Colon (tissue), 2 donors: ENCODE results near the gene B3GALT5.
"Not testable (repeated sequence)": the region's sequence is repeated elsewhere in the genome, so short reads cannot be mapped to it uniquely, and the experiment has no call there.

Experiments used
- FAIRE-seq: peaks from 2 replicates; lab custom pipeline; 2012; peaks lifted over from hg19 to GRCh38; lab: Jason Lieb, UNC
- donor health status: control.
- donor health status: control.

Gene B3GALT5

DNA sequence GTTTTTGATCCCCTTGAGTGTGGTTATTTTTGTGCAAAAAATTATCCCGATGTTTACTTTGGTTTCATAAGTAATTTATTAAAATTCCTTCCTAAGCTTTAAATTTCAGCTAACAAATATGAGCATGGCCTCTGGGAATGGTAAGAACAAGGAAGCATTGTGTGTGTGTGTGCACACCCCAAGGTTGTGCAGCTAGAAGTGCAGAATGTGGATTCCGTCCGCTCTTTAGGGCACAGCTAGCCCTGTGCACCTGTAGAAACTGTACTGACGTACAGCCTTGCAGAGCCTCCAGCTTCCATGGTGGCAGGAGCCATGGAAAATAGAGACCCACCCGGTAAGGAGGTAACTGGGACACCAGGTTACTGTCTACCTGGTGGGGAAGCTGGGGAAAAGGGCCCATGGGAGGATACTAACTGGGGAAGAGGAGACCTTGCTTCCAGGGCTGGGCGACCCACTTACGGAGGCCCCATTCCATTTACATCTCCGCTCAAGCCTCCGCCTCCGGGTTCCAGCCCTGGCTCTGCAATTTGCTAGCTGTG is 54.7 kb downstream of the B3GALT5 start:
- no peak for FAIRE-seq

DNA sequence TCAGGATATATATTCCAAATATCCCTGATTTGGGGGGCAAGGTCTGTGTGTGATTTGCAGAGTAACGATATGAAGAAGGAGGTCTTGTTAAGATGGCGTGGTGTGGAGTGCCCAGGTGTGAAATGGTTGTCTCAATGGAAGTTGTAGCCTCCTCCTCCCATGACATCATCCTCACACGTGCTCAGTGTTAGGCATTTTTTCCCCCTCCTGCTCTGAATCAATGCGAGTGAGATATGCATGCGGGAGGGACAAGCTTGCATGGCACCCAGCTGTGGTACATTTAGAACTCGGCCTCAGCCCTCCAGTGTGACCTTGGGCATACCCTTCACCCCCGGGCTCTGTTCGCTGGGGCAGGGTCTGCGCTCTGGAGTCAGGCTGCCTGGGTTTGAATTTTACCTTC is 55.6 kb downstream of the B3GALT5 start:
- no peak for FAIRE-seq

DNA sequence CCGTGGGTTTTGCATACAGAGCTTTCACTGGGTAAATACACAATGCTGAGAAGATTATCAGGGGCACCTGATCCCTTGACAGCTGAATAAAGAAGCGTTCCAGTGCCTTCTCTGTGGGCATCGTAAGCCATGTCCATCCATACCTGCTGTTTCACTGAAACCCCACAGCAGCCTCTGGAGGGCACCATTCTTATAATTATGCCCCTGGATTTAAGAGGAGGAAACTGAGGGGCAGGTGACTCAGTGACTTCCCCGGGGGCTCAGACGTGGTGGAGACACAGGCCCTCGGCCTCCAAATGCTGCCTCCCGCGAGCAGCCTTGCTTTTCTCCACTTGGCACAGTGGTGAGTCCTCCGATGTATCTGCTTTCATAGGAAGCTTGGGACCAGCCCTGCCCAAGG is 56.7 kb downstream of the B3GALT5 start:
- FAIRE-seq: no peak

DNA sequence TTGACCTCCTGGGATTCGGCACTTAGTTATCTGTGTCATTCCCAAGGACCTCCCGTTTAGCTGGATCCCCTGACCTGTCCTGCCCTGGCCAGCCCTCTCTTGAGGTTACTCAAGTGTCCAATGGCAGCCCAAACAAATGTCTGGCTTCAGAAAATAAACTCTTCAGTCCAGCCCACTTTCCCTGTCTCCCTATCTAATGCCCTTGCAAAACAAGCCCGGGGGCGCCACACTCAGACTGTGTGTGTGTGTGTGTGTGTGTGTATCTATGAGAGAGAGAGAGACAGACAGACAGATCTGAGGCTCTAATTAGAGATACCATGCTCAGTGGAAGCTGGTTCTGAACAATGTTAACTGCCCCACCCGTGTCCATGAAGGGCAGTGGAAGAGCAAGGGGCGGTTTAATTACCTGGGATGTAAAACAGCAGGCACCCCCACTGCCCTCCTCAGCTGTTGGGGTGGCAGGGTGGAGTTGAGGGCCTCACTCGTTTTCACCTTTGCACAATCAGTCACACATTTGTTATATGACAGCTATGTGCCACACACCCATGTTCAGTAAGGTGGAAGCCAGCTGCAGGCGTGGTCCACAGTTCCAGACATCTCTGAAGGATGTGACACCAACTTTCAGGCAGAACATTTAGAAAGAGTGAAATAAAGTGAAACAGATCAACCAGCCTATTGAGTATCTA is 57.4 kb downstream of the B3GALT5 start:
- no peak for FAIRE-seq

DNA sequence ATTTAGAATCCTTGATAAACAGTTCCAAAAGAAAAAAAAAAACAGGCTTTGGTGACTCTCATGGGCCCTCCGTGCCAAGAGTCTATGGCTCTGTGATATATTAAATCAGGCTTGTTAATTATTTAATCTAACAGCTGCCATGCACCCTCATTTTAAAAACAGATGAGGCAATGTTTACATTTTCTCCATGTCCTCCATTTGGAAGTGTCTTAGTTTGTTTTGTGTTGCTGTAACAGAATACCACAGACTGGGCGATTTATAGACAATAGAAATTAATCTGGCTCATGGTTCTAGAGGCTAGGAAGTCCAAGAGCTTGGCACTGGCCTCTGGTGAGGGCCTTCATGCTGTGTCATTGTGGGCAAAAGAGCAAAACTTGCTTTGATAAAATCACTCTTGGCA is 58.0 kb downstream of the B3GALT5 start:
- no peak for FAIRE-seq

DNA sequence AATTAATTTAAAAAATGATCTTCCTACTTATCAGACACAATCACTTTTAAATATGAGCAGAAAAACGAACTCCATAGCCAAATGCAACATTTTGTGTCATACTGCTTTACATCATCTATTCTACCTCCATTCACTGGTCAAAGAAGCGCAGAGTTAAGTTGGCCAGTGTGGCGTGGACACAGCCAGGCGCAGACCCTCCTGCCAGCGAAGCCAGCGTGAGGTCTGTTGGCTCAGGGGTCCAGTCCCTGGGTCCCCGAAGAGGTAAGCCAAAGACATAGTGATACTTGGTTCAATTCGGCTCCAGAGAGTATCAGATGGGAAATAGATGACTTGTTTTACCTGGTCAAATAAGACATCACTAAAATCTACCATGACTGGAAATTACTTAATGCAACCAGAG is 59.2 kb downstream of the B3GALT5 start:
- FAIRE-seq: no peak

DNA sequence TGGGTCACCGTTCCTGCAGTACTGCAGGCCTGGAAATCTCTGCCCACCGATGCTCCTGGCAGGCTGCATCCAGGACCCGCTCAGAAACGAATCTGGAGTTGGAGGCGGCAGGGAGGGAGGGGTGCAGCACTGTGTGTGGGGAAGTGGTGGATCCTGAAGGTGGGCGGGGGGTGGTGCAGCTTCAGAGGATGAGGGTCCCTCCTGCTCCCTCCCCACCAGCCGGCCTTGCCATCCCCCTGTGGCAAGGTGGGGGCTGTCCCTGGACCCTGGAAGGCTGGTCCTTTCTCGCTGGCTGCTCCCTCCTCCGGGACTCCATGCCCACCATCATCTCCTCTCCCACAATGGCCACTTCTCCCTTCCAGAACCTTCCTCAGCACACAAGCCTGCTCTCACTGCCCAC is 60.4 kb downstream of the B3GALT5 start:
- no peak for FAIRE-seq

DNA sequence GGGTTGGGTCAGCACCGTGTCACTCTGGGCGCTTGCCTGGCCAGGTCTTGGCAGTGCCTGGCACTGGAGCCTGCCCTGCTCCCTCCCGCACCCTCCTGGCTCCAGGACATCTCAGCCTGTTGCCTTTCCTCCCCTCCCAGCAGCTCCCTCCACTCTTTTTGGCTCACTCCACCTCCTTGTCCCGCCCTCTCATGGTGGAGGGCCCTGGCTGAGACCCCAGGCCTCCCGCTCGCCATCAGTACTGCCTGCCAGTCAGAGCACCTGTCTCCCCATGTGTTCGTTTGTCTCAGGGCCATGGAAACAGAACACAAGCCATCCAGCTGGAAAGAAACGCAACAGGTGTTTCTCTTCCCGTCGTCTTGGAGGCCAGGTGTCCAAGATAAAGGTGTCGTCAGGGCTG is 61.0 kb downstream of the B3GALT5 start:
- no peak for FAIRE-seq

DNA sequence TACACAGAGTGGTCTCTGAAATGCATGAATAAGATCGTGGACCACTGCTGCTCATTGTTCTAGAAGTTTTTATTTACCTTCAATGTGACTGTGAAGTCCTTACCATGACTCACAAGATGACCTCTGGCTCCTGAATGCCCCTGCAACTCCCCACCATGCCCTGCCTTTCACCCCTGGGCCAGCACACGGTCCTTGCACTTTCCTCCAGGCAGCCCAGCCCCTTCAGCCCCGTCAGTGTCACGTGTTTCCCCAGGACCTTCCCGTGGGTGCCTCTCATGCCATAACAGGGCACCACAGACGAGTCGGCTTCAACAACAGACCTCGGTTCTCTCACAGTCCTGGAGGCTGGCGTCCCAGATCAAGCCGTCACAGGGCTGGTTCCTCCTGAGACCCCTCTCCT is 62.1 kb downstream of the B3GALT5 start:
- FAIRE-seq: no peak

DNA sequence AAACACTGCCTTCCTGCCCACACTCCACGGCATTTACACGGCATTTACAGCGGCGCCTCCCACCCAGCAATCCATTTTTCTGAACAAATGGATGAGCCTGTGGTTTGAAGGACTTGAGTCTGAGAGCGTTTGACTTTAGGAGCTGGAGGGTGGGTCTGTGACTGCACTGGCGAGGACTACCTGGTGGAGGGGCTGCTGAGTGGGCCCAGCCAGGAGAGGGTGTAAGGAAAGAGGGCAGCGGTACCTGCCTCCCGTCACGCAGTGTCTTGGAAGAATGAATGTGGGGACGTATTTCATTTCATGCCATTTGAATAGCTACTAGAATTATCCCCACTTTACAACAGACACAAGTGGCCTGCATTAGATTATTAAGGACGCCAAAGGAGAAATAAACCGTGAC is 62.9 kb downstream of the B3GALT5 start:
- no peak for FAIRE-seq

DNA sequence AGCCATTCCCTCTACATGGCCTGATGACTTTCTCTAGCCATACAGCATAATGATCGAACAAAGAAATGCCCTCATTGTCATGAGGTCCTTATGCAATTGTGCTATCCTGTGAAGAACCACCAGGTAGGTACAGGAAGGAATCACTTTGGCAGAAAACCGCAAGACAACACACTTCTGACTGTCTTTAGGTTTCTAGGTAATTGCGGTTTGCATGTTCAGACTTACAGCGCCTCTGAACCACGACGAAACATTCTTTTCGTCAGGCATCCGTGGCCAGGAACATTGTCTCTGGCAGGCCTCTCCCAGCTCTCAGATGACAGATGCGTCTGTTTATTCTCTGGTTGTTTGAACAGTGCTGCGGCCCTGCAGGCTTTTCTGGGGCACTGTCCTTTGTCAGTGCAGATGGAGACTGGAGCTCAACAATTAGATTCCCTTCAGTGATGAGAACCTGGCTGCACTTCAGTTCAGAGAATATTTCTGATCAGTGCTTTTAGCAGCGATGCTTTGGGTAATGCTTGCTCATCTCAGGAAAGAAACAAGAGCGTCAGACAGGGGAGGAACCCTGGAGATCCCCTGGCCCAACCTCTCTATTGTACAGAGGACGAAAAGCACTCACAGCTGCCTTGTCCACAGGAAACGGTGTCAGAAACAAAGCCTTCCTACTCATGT is 63.4 kb downstream of the B3GALT5 start:
- no peak for FAIRE-seq

DNA sequence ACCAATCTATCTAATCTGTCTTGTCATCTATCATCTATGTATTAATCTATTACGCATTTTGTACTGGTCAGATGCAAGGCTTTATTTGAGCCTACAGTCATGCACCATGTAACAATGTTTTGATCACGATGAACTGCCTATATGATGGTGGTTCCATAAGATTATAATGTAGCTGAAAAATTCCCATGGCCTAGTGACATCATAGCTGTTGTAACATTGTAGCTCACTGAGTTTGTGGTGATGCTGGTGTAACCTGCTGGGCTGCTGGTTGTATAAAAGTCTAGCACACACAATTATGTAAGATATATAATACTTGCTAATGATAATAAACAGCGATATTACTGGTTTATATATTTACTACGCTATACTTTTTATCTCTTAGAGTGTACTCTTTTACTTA is 67.5 kb downstream of the B3GALT5 start:
- FAIRE-seq: no peak

DNA sequence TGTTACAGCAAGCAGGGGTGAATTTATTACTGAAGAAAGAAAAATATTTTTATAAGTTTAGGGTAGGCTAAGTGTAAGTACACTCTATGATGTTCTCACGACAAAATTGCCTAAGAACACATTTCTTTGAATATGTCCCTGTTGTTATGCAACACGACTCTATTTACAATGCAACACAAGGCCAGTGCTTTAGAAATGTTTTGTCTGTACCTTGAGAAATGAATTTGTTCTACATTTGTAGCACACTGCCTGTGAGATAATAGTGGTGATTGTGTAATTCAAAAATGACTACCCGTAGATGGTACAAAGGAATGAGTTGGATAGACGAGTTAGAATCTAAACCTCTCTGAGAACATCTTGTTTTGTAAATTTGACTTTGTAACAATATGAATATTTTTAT is 68.5 kb downstream of the B3GALT5 start:
- no peak for FAIRE-seq

DNA sequence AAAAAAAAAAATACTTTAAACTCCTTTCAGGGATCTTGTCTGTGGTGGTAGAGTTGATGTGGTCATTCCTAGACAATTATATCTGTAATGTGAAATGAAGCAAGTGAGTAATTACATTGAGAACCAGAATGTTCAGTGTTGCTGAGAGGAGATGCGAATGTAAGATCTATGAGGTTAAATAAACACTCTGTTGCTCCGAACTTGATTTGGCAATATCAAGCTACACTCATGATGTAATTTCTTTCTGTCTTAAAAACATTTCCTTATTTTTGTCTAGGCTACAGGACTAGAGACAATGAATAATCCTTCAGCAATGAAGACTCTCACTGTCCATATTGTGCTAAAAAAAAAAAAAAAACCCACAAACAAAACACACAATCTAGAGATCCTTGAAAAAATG is 69.1 kb downstream of the B3GALT5 start:
- no peak for FAIRE-seq

DNA sequence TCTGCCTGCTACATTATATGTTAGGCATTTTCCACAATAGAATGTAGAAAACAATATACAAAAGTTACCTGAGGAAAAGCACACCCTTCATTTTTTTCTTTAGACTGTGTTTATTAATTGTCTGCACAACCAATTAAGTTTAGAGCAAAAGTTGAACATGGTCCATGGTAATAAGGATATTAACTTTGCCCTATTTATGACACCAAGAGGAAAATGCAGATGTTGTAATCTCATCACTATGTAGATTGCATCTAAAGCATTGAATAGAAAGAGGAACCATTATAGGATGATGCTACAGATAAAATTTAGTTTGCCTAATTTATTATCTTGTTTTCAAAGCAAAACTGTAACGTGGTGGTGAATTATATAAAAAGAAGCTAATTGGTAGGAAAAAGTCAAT is 72.5 kb downstream of the B3GALT5 start:
- no peak for FAIRE-seq

DNA sequence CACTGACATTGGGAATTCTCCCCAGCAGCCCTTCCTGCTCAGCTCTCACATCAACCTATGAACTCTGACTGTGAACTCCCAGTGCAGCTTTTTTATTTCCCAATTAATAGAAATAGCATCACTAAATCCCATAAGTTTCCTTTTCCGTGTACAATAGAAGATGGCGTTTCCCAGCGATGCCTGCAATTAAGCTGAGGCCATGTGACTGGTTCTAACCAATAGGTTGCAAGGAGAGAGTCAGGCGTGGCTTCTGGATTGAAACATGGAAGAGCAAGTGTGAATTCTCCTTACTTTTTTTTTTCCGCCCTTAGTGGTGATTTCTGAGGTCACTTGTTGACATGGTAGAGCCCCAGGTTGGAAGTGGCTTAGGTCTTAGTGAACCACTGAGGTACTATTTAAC is 73.3 kb downstream of the B3GALT5 start:
- FAIRE-seq: no peak

DNA sequence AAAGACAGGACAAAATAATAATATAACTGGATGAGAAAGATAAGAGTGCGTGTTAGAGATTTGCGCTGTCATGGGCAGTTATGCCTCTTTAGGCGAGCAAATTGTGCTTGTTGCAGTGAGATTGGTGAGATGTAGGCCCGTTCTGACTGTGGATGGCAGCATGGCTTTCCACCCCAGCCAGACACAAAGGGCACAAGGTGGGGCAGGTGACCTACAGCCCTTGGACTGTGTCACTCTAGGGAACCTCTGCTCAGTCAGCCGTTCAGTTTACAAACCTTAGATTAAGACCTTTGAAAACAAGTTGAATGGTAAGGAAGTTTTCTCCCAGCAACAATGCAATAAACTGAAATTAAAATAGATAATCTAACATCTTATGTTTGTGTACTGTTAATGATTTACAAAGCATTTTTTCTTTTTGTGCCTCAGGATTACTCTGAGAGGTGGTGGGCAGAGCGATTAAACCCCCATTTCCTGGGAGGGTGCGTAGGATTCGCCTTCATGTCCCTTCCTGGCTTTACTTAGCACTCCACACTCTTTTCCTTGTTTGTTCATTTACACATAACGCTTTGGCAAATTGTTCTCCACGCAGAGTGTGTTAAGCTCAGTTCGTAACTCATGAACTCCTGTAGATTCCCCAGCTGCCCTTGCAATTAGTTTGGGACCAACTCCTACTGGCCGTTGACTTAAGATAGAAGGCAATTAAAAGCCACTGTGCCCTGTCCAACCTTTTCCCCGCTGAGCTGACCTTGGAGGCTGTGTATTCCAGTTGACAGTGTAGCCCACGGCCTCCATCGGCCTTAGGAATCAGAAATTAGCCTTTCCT is 74.1 kb downstream of the B3GALT5 start:
- peak; percentile 75 for FAIRE-seq

DNA sequence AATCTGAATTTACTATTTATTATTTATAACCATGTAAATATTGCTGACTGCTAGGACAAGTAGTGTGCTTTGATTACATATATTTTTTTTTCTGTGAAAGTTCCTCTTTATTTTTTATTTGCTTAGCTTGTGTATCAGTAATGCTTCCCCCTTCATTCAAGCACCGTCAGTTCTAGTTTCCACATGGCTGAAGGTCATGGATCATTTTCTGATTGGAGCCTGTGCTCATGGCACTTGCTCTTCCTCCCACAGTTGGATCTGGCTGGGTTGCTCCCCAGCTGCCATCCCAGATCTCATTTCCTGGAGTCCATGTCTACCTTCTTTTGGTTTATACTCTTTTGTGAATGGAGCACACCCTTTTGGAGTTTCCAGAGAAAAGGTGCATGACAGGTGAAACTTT is 75.3 kb downstream of the B3GALT5 start:
- FAIRE-seq: no peak

DNA sequence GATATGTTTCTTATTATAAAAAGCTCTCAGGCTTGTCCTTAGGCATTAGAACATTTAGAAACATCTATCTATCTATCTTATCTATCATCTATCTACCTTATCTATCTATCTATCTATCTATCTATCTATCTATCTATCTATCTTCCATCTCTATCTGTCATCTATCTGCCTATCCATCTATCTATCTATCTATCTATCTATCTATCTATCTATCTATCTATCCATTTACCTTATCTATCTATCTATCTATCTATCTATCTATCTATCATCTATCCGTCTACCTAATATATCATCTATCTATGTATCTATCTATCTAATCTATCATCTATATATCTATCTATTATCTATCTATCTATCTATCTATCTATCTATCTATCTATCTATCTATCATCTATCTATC is 77.1 kb downstream of the B3GALT5 start:
- not testable (repeated sequence) for FAIRE-seq

DNA sequence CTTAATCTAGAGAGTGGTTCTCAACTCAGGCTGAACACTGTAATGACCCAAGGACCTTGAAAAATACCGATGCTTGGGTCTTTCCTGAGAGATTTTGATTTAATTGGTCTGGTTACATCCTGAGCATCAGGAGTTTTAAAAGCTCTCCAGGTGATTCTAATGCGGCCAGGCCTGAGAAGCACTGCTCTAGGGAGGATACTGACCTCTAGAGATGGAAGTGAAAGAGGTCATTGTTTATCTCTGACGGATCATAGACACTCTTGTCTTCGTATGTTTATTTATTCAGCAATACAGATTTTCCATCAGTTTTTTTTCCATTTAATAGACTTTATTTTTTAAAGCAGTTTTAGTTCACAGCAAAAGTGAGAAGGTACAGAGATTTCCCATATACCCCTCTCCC is 77.7 kb downstream of the B3GALT5 start:
- no peak for FAIRE-seq

DNA sequence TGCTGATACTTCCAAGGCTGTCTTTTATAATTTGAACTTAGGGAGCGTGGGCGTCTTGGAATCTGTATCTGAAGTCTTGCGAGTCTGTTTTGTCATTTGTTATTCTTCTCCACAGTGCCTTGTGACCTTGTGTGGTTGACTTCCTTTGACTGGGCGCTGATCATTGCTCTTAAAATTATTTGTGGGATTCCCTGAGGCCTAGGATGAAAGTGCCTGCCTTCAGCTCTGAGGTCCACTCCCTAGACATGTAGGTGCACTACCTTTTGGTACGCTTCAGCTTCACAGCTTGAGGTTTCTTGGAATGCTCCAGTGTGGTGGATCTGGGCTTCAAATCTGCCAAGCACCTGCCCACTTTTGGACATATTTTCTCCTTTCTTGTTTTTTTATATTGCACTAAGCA is 82.0 kb downstream of the B3GALT5 start:
- no peak for FAIRE-seq

DNA sequence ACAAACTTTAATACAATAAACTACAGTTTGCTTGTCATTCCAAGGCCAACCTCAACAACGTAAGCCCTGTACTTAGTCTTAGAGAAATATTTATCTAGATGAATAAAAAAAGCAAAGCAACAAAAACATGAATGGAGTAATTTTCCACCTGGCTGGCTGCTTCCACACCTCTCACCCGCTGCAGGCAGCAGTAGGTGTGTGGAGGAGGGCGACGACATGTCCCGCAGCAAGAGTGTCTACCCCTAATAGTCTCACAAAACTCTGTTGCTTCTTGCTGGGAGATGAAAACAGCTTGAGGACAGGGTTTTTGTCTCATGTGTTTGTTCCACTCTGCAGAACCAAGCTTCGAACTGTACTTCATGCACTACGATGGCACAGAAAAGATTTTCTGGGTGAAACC is 83.5 kb downstream of the B3GALT5 start:
- FAIRE-seq: no peak

DNA sequence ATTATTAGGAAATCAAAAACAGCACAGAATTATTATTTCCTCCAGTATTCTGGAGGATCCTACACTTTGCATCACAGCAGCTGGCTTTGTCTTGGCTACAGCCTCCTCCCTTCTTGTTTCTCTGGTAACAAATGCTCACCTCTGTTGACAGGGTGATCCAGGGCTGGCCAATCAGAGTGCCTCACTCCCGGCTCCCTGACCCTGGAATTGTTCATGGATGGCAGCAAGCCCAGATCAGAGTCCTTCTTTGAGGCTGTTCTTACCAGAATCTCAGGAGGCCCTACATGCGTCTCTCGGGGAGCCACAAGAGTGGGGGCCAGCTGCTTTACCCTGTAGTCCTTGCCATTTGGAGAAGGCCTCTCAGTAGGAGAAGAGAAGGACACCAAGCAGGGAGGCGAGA is 83.9 kb downstream of the B3GALT5 start:
- no peak for FAIRE-seq
